Measurements from ENCODE around the gene CCDC78. TPM values are rescaled to one million over a fixed set of nuclear protein-coding genes. Genes with fewer than 3 reads are reported as not detected.
A peak's percentile ranks its signal among the peaks of the same experiment; 100 is the strongest.

CCDC78 gene
- total and polyA plus RNA-seq, 2 of the 13 experiments (the other 11 are each of a cell fraction or from before 2014, with no cell fraction given): 0.53 to 1.5 TPM

DNA sequence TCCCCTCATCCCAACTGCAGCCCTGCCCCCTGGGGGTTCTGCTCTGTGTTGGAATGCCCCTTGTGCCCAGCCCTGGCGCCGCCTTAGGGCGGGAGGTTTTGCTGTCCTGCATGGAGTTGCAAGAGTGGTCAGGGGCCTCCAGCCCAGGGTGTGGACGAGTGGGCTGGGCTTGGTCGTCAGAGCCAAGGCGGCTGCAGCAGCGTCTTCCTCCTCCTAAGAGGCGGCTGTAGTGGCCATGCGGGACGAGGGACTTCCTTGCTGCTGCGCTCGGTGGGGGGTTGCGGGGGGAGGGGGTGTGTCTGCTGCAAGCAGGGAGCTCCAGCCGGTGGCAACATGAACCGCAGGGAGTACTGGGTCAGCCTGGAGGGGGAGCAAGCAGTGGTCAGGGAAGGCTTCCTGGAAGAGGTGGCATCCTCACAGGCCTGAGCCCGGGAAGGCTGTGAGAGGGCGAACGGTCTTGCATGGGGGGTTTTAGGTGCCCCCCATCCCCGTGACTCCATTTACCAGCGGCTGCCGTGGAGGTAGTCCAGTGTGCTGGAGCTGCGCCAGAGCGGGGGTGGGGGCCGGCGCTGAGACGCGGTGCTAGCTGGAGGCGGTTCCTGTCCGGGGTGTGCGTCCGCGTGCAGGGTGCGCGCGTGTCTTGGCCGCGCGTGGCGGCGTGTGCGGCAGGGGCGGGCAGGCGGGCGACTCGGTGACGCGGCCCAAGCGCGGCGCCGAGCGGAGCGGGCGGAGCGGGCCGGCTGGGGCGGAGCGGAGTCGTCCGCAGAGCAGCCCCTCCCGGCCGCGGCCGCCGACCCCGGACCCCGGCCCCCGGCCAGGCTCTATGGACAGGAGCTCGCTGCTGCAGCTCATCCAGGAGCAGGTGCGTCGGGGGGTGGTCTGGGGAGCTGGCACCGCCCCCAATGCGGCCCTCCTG, 51.0 kb downstream of the CCDC78 start, which contains the start of gene RHBDL1 (continued):
- no peak for TF ChIP-seq ZBTB7A (CRISPR knock-in tag; IDR thresholded peaks at IDR 0.05)
- peak; percentile 99 for TF ChIP-seq ZFP36 (IDR thresholded peaks at IDR 0.05; ENCODE audit: borderline replicate concordance, low read depth, low read length, partially characterized antibody)
- no peak for TF ChIP-seq CCDC6 (CRISPR knock-in tag; IDR thresholded peaks at IDR 0.05)
- 0 out of 2 replicates have a peak, but pooled peaks have one; percentile 22 for TF ChIP-seq BRD4 (CRISPR knock-in tag; IDR thresholded peaks at IDR 0.05)
- no peak for TF ChIP-seq TAF1 (CRISPR knock-in tag; IDR thresholded peaks at IDR 0.05)
- TF ChIP-seq ZNF850 (CRISPR knock-in tag; conservative IDR thresholded peaks at IDR 0.05): no peak
- TF ChIP-seq BORCS8-MEF2B (CRISPR knock-in tag; IDR thresholded peaks at IDR 0.05): peak; percentile 39; the same call in 1 of the 2 replicates
- TF ChIP-seq, protein P1, sequence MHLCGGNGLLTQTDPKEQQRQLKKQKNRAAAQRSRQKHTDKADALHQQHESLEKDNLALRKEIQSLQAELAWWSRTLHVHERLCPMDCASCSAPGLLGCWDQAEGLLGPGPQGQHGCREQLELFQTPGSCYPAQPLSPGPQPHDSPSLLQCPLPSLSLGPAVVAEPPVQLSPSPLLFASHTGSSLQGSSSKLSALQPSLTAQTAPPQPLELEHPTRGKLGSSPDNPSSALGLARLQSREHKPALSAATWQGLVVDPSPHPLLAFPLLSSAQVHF (CRISPR knock-in tag; IDR thresholded peaks at IDR 0.05): no peak
- TF ChIP-seq, protein P2, sequence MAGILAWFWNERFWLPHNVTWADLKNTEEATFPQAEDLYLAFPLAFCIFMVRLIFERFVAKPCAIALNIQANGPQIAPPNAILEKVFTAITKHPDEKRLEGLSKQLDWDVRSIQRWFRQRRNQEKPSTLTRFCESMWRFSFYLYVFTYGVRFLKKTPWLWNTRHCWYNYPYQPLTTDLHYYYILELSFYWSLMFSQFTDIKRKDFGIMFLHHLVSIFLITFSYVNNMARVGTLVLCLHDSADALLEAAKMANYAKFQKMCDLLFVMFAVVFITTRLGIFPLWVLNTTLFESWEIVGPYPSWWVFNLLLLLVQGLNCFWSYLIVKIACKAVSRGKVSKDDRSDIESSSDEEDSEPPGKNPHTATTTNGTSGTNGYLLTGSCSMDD (CRISPR knock-in tag; IDR thresholded peaks at IDR 0.05): no peak
- TF ChIP-seq, protein P3, sequence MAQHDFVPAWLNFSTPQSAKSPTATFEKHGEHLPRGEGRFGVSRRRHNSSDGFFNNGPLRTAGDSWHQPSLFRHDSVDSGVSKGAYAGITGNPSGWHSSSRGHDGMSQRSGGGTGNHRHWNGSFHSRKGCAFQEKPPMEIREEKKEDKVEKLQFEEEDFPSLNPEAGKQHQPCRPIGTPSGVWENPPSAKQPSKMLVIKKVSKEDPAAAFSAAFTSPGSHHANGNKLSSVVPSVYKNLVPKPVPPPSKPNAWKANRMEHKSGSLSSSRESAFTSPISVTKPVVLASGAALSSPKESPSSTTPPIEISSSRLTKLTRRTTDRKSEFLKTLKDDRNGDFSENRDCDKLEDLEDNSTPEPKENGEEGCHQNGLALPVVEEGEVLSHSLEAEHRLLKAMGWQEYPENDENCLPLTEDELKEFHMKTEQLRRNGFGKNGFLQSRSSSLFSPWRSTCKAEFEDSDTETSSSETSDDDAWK (CRISPR knock-in tag; IDR thresholded peaks at IDR 0.05): no peak
- TF ChIP-seq ZNF7 (CRISPR knock-in tag; IDR thresholded peaks at IDR 0.05): no peak
- TF ChIP-seq NFYC (CRISPR knock-in tag; IDR thresholded peaks at IDR 0.05): no peak
- 0 out of 2 replicates have a peak, but pooled peaks have one; percentile 44 for TF ChIP-seq PCBP1 (IDR thresholded peaks at IDR 0.05; ENCODE audit: borderline replicate concordance, low read depth, low read length)
- TF ChIP-seq, protein P4, sequence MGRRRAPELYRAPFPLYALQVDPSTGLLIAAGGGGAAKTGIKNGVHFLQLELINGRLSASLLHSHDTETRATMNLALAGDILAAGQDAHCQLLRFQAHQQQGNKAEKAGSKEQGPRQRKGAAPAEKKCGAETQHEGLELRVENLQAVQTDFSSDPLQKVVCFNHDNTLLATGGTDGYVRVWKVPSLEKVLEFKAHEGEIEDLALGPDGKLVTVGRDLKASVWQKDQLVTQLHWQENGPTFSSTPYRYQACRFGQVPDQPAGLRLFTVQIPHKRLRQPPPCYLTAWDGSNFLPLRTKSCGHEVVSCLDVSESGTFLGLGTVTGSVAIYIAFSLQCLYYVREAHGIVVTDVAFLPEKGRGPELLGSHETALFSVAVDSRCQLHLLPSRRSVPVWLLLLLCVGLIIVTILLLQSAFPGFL (CRISPR knock-in tag; IDR thresholded peaks at IDR 0.05): no peak
- TF ChIP-seq ZNF749 (CRISPR knock-in tag; IDR thresholded peaks at IDR 0.05; ENCODE audit: borderline replicate concordance): no peak
- peak; percentile 27 for TF ChIP-seq CBX1 (IDR thresholded peaks at IDR 0.05; ENCODE audit: low read depth)
- TF ChIP-seq, protein P5, sequence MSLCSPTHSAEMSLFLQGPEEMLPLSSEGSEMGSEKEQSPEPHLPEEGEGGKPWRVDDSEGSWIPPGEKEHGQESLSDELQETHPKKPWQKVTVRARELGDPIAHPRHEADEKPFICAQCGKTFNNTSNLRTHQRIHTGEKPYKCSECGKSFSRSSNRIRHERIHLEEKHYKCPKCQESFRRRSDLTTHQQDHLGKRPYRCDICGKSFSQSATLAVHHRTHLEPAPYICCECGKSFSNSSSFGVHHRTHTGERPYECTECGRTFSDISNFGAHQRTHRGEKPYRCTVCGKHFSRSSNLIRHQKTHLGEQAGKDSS (CRISPR knock-in tag; IDR thresholded peaks at IDR 0.05; ENCODE audit: borderline replicate concordance, low read depth): 0 out of 2 replicates have a peak, but pooled peaks have one; percentile 13
- no peak for TF ChIP-seq ZFP36L2 (CRISPR knock-in tag; IDR thresholded peaks at IDR 0.05)
- no peak for TF ChIP-seq ZNF781 (CRISPR knock-in tag; IDR thresholded peaks at IDR 0.05; ENCODE audit: borderline replicate concordance, not compliant biosample characterization)
- no peak for TF ChIP-seq CHD4 (IDR thresholded peaks at IDR 0.05; ENCODE audit: borderline replicate concordance, low read length)
- 0 out of 2 replicates have a peak, but pooled peaks have one; percentile 46 for TF ChIP-seq ADNP (CRISPR knock-in tag; IDR thresholded peaks at IDR 0.05)
- no peak for TF ChIP-seq NR2F1 (CRISPR knock-in tag; IDR thresholded peaks at IDR 0.05)
- TF ChIP-seq MAZ (IDR thresholded peaks at IDR 0.05; ENCODE audit: borderline replicate concordance, low read depth, low read length): no peak
- 0 out of 2 replicates have a peak, but pooled peaks have one; percentile 4 for TF ChIP-seq MAZ (CRISPR knock-in tag; IDR thresholded peaks at IDR 0.05; ENCODE audit: low read depth)
- peak; percentile 13; the same call in 1 of the 2 replicates for TF ChIP-seq ZNF768 (CRISPR knock-in tag; IDR thresholded peaks at IDR 0.05)
